Measurements from ENCODE around the gene DRAXIN. TPM values are rescaled to one million over a fixed set of nuclear protein-coding genes. Genes with fewer than 3 reads are reported as not detected.

DRAXIN gene
- polyA plus RNA-seq, 1 donor from 2014 or later: 33.5 TPM

GRCh38 chr1:11653861-11654136 is 37.7 kb upstream of the DRAXIN start:
- no peaks in the 10 kb centered on the region for H3K27me3 ChIP-seq (ENCODE audit: insufficient read depth, low read depth, low read length)
- no peak overlapping the region for H3K4me2 ChIP-seq (ENCODE audit: low read length)
- H3K27ac ChIP-seq (ENCODE audit: low read length): no peak overlapping the region
- H3K36me3 ChIP-seq (ENCODE audit: insufficient read depth, low read length): peaks cover 4% of the 10 kb centered on the region
- H3F3A ChIP-seq (ENCODE audit: insufficient read depth, low read length, poor library complexity, severe bottlenecking): no peaks in the 10 kb centered on the region
- no peaks in the 10 kb centered on the region for H4K20me1 ChIP-seq (ENCODE audit: insufficient read depth)
- H3K9ac ChIP-seq (ENCODE audit: low read length): peak overlapping the region; percentile 52
- H3K9me2 ChIP-seq (ENCODE audit: insufficient read depth, low read length): no peaks in the 10 kb centered on the region
- H3K9me3 ChIP-seq (ENCODE audit: low read length): no peaks in the 10 kb centered on the region
- TF ChIP-seq RAD21 (conservative IDR thresholded peaks at IDR 0.05) (no peak), SMC3 (conservative IDR thresholded peaks at IDR 0.05; ENCODE audit: poor library complexity) (no peak), EZH2 (IDR thresholded peaks at IDR 0.05; ENCODE audit: borderline replicate concordance, insufficient read depth, low read length, poor library complexity, severe bottlenecking) (no peak)
- peak overlapping the region; percentile 66 for H3K4me3 ChIP-seq (ENCODE audit: low read length)
- H3K79me2 ChIP-seq (replicated peaks; ENCODE audit: insufficient read depth, low read length): no peaks in the 10 kb centered on the region
- H2AFZ ChIP-seq (ENCODE audit: low read depth, low read length): no peak overlapping the region

DNA sequence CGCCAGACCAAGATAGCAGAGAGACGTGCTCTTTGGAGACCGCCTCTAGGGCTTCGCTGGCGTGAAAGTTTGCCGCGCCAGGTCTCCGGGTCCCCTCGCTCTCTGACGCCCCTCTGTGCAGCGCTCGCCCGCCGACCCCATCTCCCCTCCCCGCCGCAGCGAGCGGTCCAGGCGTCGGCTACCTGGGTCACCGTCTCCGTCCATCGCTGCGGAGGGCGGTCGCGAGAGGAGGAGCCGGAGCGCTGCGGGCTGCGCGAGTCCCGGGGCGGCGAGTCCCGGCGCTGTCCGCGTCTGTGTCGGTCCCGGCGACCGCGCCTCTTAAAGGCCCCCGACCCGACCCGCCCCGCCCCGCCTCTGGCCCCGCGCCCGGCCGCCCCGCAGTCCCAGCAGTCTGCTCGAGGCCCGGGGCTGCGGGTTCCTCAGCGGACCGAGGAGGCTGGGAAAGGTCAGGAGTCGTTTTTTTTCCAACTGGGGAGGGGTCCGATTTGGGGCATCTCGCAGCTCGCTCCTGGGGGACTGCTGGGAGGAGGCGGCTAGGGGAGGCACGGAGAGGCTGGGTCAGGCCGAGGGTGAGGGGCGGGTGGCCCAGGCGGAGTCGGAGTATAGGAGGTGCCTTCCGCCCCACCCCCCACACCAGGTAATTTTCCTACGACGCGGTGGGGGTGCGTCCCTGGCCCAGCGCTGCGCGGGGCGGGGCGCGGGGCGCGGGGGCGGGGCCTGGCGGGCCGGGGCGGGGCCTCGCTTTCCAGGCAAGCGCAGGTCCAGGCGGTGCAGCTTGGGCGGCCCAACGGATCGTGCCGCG is 37.2 kb upstream of the DRAXIN start, which contains the start of the genes FBXO2 and FBXO44:
Gene FBXO2 (minus strand): TSS at position 293 of the 802 bp plus-strand sequence. CDS start 89 bp downstream, at position 204.
Gene FBXO44 (plus strand): TSS at position 741 of the 802 bp plus-strand sequence. CDS start 959 bp downstream, outside the sequence.
- Histone ChIP-seq H3K9me2 (ENCODE audit: insufficient read depth, low read length) (no peaks in the 10 kb centered on the region), H3K4me3 (ENCODE audit: low read length) (peak within 1 kb of the TSS; percentile 86), H3F3A (ENCODE audit: insufficient read depth, low read length, poor library complexity, severe bottlenecking) (no peaks in the 10 kb centered on the region), H3K36me3 (ENCODE audit: insufficient read depth, low read length) (peaks cover 4% of the 10 kb centered on the region), H4K20me1 (ENCODE audit: insufficient read depth) (no peaks in the 10 kb centered on the region), H3K4me2 (ENCODE audit: low read length) (peak within 1 kb of the TSS; percentile 97), H3K9me3 (ENCODE audit: low read length) (no peaks in the 10 kb centered on the region), H3K9ac (ENCODE audit: low read length) (peak within 1 kb of the TSS; percentile 78), H3K27ac (ENCODE audit: low read length) (no peak within 1 kb of the TSS), H3K27me3 (ENCODE audit: insufficient read depth, low read depth, low read length) (no peaks in the 10 kb centered on the region), H2AFZ (ENCODE audit: low read depth, low read length) (peak within 1 kb of the TSS; percentile 43), H3K79me2 (replicated peaks; ENCODE audit: insufficient read depth, low read length) (no peaks in the 10 kb centered on the region)
- peak; percentile 69 for TF ChIP-seq POLR2AphosphoS5 (IDR thresholded peaks at IDR 0.05)
- TF ChIP-seq, protein P1, sequence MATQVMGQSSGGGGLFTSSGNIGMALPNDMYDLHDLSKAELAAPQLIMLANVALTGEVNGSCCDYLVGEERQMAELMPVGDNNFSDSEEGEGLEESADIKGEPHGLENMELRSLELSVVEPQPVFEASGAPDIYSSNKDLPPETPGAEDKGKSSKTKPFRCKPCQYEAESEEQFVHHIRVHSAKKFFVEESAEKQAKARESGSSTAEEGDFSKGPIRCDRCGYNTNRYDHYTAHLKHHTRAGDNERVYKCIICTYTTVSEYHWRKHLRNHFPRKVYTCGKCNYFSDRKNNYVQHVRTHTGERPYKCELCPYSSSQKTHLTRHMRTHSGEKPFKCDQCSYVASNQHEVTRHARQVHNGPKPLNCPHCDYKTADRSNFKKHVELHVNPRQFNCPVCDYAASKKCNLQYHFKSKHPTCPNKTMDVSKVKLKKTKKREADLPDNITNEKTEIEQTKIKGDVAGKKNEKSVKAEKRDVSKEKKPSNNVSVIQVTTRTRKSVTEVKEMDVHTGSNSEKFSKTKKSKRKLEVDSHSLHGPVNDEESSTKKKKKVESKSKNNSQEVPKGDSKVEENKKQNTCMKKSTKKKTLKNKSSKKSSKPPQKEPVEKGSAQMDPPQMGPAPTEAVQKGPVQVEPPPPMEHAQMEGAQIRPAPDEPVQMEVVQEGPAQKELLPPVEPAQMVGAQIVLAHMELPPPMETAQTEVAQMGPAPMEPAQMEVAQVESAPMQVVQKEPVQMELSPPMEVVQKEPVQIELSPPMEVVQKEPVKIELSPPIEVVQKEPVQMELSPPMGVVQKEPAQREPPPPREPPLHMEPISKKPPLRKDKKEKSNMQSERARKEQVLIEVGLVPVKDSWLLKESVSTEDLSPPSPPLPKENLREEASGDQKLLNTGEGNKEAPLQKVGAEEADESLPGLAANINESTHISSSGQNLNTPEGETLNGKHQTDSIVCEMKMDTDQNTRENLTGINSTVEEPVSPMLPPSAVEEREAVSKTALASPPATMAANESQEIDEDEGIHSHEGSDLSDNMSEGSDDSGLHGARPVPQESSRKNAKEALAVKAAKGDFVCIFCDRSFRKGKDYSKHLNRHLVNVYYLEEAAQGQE (IDR thresholded peaks at IDR 0.05; ENCODE audit: borderline replicate concordance): no peak
- no peak for TF ChIP-seq MXI1 (conservative IDR thresholded peaks at IDR 0.05; ENCODE audit: poor library complexity, severe bottlenecking)
- no peak for TF ChIP-seq RAD21 (conservative IDR thresholded peaks at IDR 0.05)
- no peak for TF ChIP-seq EZH2 (IDR thresholded peaks at IDR 0.05; ENCODE audit: borderline replicate concordance, insufficient read depth, low read length, poor library complexity, severe bottlenecking)

GRCh38 chr1:11654939-11655808 is 36.3 kb upstream of the DRAXIN start:
- TF ChIP-seq RAD21 (conservative IDR thresholded peaks at IDR 0.05) (no peak), POLR2AphosphoS5 (IDR thresholded peaks at IDR 0.05) (no peak), SMC3 (conservative IDR thresholded peaks at IDR 0.05; ENCODE audit: poor library complexity) (no peak), EZH2 (IDR thresholded peaks at IDR 0.05; ENCODE audit: borderline replicate concordance, insufficient read depth, low read length, poor library complexity, severe bottlenecking) (no peak), MXI1 (conservative IDR thresholded peaks at IDR 0.05; ENCODE audit: poor library complexity, severe bottlenecking) (no peak), TAF1 (IDR thresholded peaks at IDR 0.05; ENCODE audit: low read depth) (no peak), EP300 (conservative IDR thresholded peaks at IDR 0.05; ENCODE audit: poor library complexity, severe bottlenecking) (no peak)
- TF ChIP-seq, protein P1 (IDR thresholded peaks at IDR 0.05; ENCODE audit: borderline replicate concordance): no peak
- TF ChIP-seq, protein P2, sequence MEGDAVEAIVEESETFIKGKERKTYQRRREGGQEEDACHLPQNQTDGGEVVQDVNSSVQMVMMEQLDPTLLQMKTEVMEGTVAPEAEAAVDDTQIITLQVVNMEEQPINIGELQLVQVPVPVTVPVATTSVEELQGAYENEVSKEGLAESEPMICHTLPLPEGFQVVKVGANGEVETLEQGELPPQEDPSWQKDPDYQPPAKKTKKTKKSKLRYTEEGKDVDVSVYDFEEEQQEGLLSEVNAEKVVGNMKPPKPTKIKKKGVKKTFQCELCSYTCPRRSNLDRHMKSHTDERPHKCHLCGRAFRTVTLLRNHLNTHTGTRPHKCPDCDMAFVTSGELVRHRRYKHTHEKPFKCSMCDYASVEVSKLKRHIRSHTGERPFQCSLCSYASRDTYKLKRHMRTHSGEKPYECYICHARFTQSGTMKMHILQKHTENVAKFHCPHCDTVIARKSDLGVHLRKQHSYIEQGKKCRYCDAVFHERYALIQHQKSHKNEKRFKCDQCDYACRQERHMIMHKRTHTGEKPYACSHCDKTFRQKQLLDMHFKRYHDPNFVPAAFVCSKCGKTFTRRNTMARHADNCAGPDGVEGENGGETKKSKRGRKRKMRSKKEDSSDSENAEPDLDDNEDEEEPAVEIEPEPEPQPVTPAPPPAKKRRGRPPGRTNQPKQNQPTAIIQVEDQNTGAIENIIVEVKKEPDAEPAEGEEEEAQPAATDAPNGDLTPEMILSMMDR (IDR thresholded peaks at IDR 0.05; ENCODE audit: poor library complexity, severe bottlenecking): no peak
- H3K9me3 ChIP-seq (ENCODE audit: low read length): no peaks in the 10 kb centered on the region
- H3K79me2 ChIP-seq (replicated peaks; ENCODE audit: insufficient read depth, low read length): no peaks in the 10 kb centered on the region
- H3K4me3 ChIP-seq (ENCODE audit: low read length): peak overlapping the region; percentile 86
- peak overlapping the region; percentile 97 for H3K4me2 ChIP-seq (ENCODE audit: low read length)
- H4K20me1 ChIP-seq (ENCODE audit: insufficient read depth): no peaks in the 10 kb centered on the region
- H3F3A ChIP-seq (ENCODE audit: insufficient read depth, low read length, poor library complexity, severe bottlenecking): no peaks in the 10 kb centered on the region
- no peaks in the 10 kb centered on the region for H3K9me2 ChIP-seq (ENCODE audit: insufficient read depth, low read length)
- H3K36me3 ChIP-seq (ENCODE audit: insufficient read depth, low read length): peaks cover 4% of the 10 kb centered on the region
- peak overlapping the region; percentile 78 for H3K9ac ChIP-seq (ENCODE audit: low read length)
- no peak overlapping the region for H3K27ac ChIP-seq (ENCODE audit: low read length)
- H3K27me3 ChIP-seq (ENCODE audit: insufficient read depth, low read depth, low read length): no peaks in the 10 kb centered on the region
- H2AFZ ChIP-seq (ENCODE audit: low read depth, low read length): peak overlapping the region; percentile 43

Measured in neural cell (in vitro differentiated cells).